Tibial artery (tissue), 4 donors: ENCODE data around the gene PI4KA.

ENCODE experiments used
- DNase-seq, 2 donors: peaks; one replicate each; pipeline ENCODE4 v3.0.0-alpha.2; 2019
- H3K27ac ChIP-seq, 2 donors: fragments of 200-600 bp; sonication (generic) in 1 of 2; 1 replicate in 1 of 2; 2 replicates in 1 of 2; pipeline ENCODE4 v1.5.1; 2018 to 2019; ENCODE audit warnings: mild to moderate bottlenecking in 1 of 2
- H3K27me3 ChIP-seq, 2 donors: fragments of 200-600 bp; sonication (generic) in 1 of 2; one replicate each; pipeline versions ENCODE4 v1.5.1 to v1.6.0; 2016 to 2019
- H3K36me3 ChIP-seq, 3 donors: fragments of 200-600 bp; sonication (generic) in 2 of 3; one replicate each; pipeline ENCODE4 v1.5.1; 2016 to 2019; ENCODE audit warnings: mild to moderate bottlenecking in 2 of 3
- H3K4me1 ChIP-seq, 4 donors: fragments of 200-600 bp; sonication (generic) in 2 of 4; 1 replicate in 3 of 4; 2 replicates in 1 of 4; pipeline ENCODE4 v1.5.1; 2016 to 2019
- H3K4me3 ChIP-seq, 2 donors: fragments of 200-600 bp; sonication (generic) in 1 of 2; 1 replicate in 1 of 2; 2 replicates in 1 of 2; pipeline ENCODE4 v1.5.1; 2018 to 2019; ENCODE audit warnings: mild to moderate bottlenecking in 2 of 2
- H3K9me3 ChIP-seq, 3 donors: fragments of 200-600 bp; sonication (generic) in 1 of 3; one replicate each; pipeline ENCODE4 v1.5.1; 2016 to 2019
- CTCF ChIP-seq, 2 experiments: fragments of 200-600 bp in 1 of 2; fragments of 450-650 bp in 1 of 2; IDR thresholded peaks; one replicate each; pipeline ENCODE4 v1.5.1; 2017 to 2019; ENCODE audit warnings: antibody characterized with exemption in 2 of 2, mild to moderate bottlenecking in 1 of 2, moderate library complexity in 1 of 2
- intact Hi-C: fragments of 100-400 bp; cut with DNase I; formaldehyde crosslinking; loops from one replicate; pipeline ENCODE4 v1.15.0; 2023; ENCODE audit warnings: low total_unique reads

Gene PI4KA

GRCh38 chr22:20889904-20890540, 31.4 kb upstream of the PI4KA start:
- no peak for TF ChIP-seq CTCF (IDR thresholded peaks at IDR 0.05)
- intact Hi-C loops, result no loop called here
- H3K4me3 ChIP-seq, result no peak overlapping the region
- peaks cover 0 to 8% (median 2%) of the 10 kb centered on the region in 4 donors for H3K4me1 ChIP-seq
- no peaks in the 10 kb centered on the region for H3K27me3 ChIP-seq
- no peaks in the 10 kb centered on the region for H3K9me3 ChIP-seq
- no peak overlapping the region for H3K27ac ChIP-seq
- peaks cover 29 to 45% (median 39%) of the 10 kb centered on the region in 3 donors for H3K36me3 ChIP-seq
- no peak for DNase-seq

- no peak for TF ChIP-seq CTCF (IDR thresholded peaks at IDR 0.05)
- H3K27ac ChIP-seq, result no peak overlapping the region
- H3K36me3 ChIP-seq, result peaks cover 29 to 54% (median 45%) of the 10 kb centered on the region in 3 donors
- DNase-seq, result no peak
- peaks cover 0 to 8% (median 2%) of the 10 kb centered on the region in 4 donors for H3K4me1 ChIP-seq
- H3K9me3 ChIP-seq, result no peaks in the 10 kb centered on the region
- H3K4me3 ChIP-seq, result no peak overlapping the region
- no peaks in the 10 kb centered on the region for H3K27me3 ChIP-seq
- intact Hi-C loops, result no loop called here
Measured at GRCh38 chr22:20889025-20889704, 30.6 kb upstream of the PI4KA start.

- Histone ChIP-seq H3K27ac (no peak overlapping the region), H3K36me3 (peaks cover 40 to 70% (median 63%) of the 10 kb centered on the region in 3 donors), H3K27me3 (no peaks in the 10 kb centered on the region), H3K9me3 (no peaks in the 10 kb centered on the region), H3K4me1 (peaks cover 0 to 8% (median 2%) of the 10 kb centered on the region in 4 donors), H3K4me3 (no peak overlapping the region)
- TF ChIP-seq CTCF (IDR thresholded peaks at IDR 0.05), result no peak
- intact Hi-C loops, result no loop called here
- no peak for DNase-seq
Measured at GRCh38 chr22:20887375-20887774, 28.8 kb upstream of the PI4KA start.

GRCh38 chr22:20885557-20886323, 27.1 kb upstream of the PI4KA start:
- Histone ChIP-seq H3K27me3 (no peaks in the 10 kb centered on the region), H3K4me1 (peaks cover 0 to 8% (median 2%) of the 10 kb centered on the region in 4 donors), H3K4me3 (no peak overlapping the region), H3K27ac (peak overlapping the region; percentile 23 to 55), H3K36me3 (peaks cover 51 to 86% (median 79%) of the 10 kb centered on the region in 3 donors), H3K9me3 (no peaks in the 10 kb centered on the region)
- DNase-seq, result peak; percentile 75 to 86
- intact Hi-C loops, result no loop called here
- peak; percentile 68 to 86 for TF ChIP-seq CTCF (IDR thresholded peaks at IDR 0.05)

GRCh38 chr22:20885017-20885556, 26.5 kb upstream of the PI4KA start:
- no peak for TF ChIP-seq CTCF (IDR thresholded peaks at IDR 0.05)
- DNase-seq, result no peak
- H3K4me3 ChIP-seq, result no peak overlapping the region
- peaks cover 0 to 8% (median 2%) of the 10 kb centered on the region in 4 donors for H3K4me1 ChIP-seq
- H3K9me3 ChIP-seq, result no peaks in the 10 kb centered on the region
- peaks cover 55 to 88% (median 79%) of the 10 kb centered on the region in 3 donors for H3K36me3 ChIP-seq
- intact Hi-C loops, result no loop called here
- H3K27ac ChIP-seq, result no peak overlapping the region
- no peaks in the 10 kb centered on the region for H3K27me3 ChIP-seq
